Activated CD8-positive, alpha-beta T cell treated with anti-CD3 and anti-CD28 coated beads, Interleukin-2, amount 10 ng/mL, durations not matched to agents 7 days and 5 days (primary cell): Measurements from ENCODE around the gene KCNK4. TPM values are rescaled to one million over a fixed set of nuclear protein-coding genes. Genes with fewer than 3 reads are reported as not detected.

Experiments
- ATAC-seq: fragments of 150-1000 bp; cut with Tn5 transposase; one replicate; pipeline ENCODE4 v1.10.0; 2021; ENCODE audit warnings: moderate library complexity
- CTCF ChIA-PET: fragments of 350-600 bp; sonication (Branson Sonifier 250); formaldehyde crosslinking; loops from one replicate; lab custom pipeline; 2021; ENCODE audit warnings: antibody characterized with exemption; lab: Charles Lee
- POLR2A ChIA-PET: fragments of 350-600 bp; sonication (Branson Sonifier 250); formaldehyde crosslinking; loops from one replicate; lab custom pipeline; 2021; ENCODE audit warnings: antibody characterized with exemption; lab: Charles Lee
- DNase-seq: peaks from one replicate; pipeline ENCODE4 v3.0.0-alpha.2; 2020
- H3K27ac Mint-ChIP-seq: one replicate; pipeline ENCODE4 v1.8.0; 2021; ENCODE audit warnings: mild to moderate bottlenecking, mixed read lengths
- H3K27me3 Mint-ChIP-seq: one replicate; pipeline ENCODE4 v1.8.0; 2021; ENCODE audit warnings: low read depth, mixed read lengths
- H3K36me3 Mint-ChIP-seq: one replicate; pipeline ENCODE4 v1.8.0; 2021; ENCODE audit warnings: low read depth, mixed read lengths
- H3K4me1 Mint-ChIP-seq: one replicate; pipeline ENCODE4 v1.8.0; 2021; ENCODE audit warnings: low read depth, mixed read lengths
- H3K4me3 Mint-ChIP-seq: one replicate; pipeline ENCODE4 v1.8.0; 2021; ENCODE audit warnings: mild to moderate bottlenecking, mixed read lengths
- H3K9me3 Mint-ChIP-seq: one replicate; pipeline ENCODE4 v1.8.0; 2022; ENCODE audit warnings: mixed read lengths; ENCODE audit not compliant: insufficient read depth
- total RNA-seq, 2 experiments: library from RNA; stranded (reverse); gene quantifications; one replicate each; pipeline ENCODE4 v1.2.3, GENCODE V29; 2021

KCNK4 gene
- total RNA-seq, 2 experiments from 2014 or later, result not detected

GRCh38 chr11:64253481-64253880 is 37.6 kb upstream of the KCNK4 start:
- POLR2A ChIA-PET, result interaction anchor here (0.7 kb wide), 1 partner anchor 15 kb away, joined by 3 read pairs; no protein-coding TSS in a partner anchor
- H3K27ac Mint-ChIP-seq, result no peak overlapping the region

GRCh38 chr11:64254326-64254725 is 36.8 kb upstream of the KCNK4 start:
- Mint-ChIP-seq H3K36me3 (peaks cover 8% of the 10 kb centered on the region), H3K27me3 (no peaks in the 10 kb centered on the region), H3K9me3 (no peaks in the 10 kb centered on the region), H3K4me3 (no peak overlapping the region), H3K4me1 (peaks cover 36% of the 10 kb centered on the region), H3K27ac (no peak overlapping the region)
- no peak for DNase-seq
- ChIA-PET POLR2A (interaction anchor here (0.7 to 1.2 kb wide), 2 partner anchors 15 kb away, joined by 3 to 5 read pairs; no protein-coding TSS in a partner anchor), CTCF (interaction anchor here (1.5 to 1.9 kb wide), 2 partner anchors 10 to 28 kb away, joined by 3 to 4 read pairs; no protein-coding TSS in a partner anchor)
- no peak for ATAC-seq

More at GRCh38 chr11:64253481-64253880, 37.6 kb upstream of the KCNK4 start:
- Mint-ChIP-seq H3K4me1 (peaks cover 33% of the 10 kb centered on the region), H3K27me3 (no peaks in the 10 kb centered on the region), H3K36me3 (peaks cover 7% of the 10 kb centered on the region), H3K9me3 (no peaks in the 10 kb centered on the region), H3K4me3 (peak overlapping the region; percentile 18)
- ATAC-seq (no peak), DNase-seq (no peak)
- CTCF ChIA-PET, result interaction anchor here (1.5 to 1.9 kb wide), 2 partner anchors 9 to 29 kb away, joined by 3 to 4 read pairs; no protein-coding TSS in a partner anchor

- H3K9me3 Mint-ChIP-seq, result no peaks in the 10 kb centered on the region
- H3K4me3 Mint-ChIP-seq, result no peak overlapping the region
- peaks cover 15% of the 10 kb centered on the region for H3K36me3 Mint-ChIP-seq
- no peak for DNase-seq
- no peaks in the 10 kb centered on the region for H3K27me3 Mint-ChIP-seq
- no peak for ATAC-seq
- POLR2A ChIA-PET, result interaction anchor here (0.7 to 1.2 kb wide), 3 partner anchors 14 to 29 kb away, joined by 3 to 5 read pairs (median 3); partner anchors contain the start of genes NUDT22 and TRPT1
- H3K27ac Mint-ChIP-seq, result no peak overlapping the region
- CTCF ChIA-PET, result interaction anchor here (0.6 to 1.9 kb wide), 4 partner anchors 9 to 27 kb away, joined by 3 to 4 read pairs (median 4); partner anchors contain the start of gene PPP1R14B
- H3K4me1 Mint-ChIP-seq, result peaks cover 35% of the 10 kb centered on the region
These were observed 35.7 kb upstream of the KCNK4 start for GRCh38 chr11:64255135-64256128.

- Mint-ChIP-seq H3K4me1 (peaks cover 28% of the 10 kb centered on the region), H3K4me3 (no peak overlapping the region), H3K27me3 (no peaks in the 10 kb centered on the region), H3K36me3 (peaks cover 15% of the 10 kb centered on the region), H3K27ac (no peak overlapping the region), H3K9me3 (no peaks in the 10 kb centered on the region)
- ChIA-PET POLR2A (interaction anchor here (0.7 to 1.0 kb wide), 2 partner anchors 13 to 30 kb away, joined by 3 to 4 read pairs; partner anchors contain the start of genes NUDT22 and TRPT1), CTCF (interaction anchor here (1.3 kb wide), 1 partner anchor 13 kb away, joined by 4 read pairs; no protein-coding TSS in a partner anchor)
- ATAC-seq (no peak), DNase-seq (no peak)
These were observed 34.8 kb upstream of the KCNK4 start for GRCh38 chr11:64256300-64256699.

GRCh38 chr11:64258356-64258755 is 32.7 kb upstream of the KCNK4 start:
- CTCF ChIA-PET, result interaction anchor here (1.2 kb wide), 1 partner anchor 12 kb away, joined by 4 read pairs; no protein-coding TSS in a partner anchor
- H3K4me3 Mint-ChIP-seq, result no peak overlapping the region
- H3K4me1 Mint-ChIP-seq, result peaks cover 15% of the 10 kb centered on the region
- no peaks in the 10 kb centered on the region for H3K27me3 Mint-ChIP-seq
- ATAC-seq, result no peak
- no peak overlapping the region for H3K27ac Mint-ChIP-seq
- peaks cover 21% of the 10 kb centered on the region for H3K36me3 Mint-ChIP-seq
- no peak for DNase-seq
- no peaks in the 10 kb centered on the region for H3K9me3 Mint-ChIP-seq
- POLR2A ChIA-PET, result interaction anchor here (0.6 to 1.5 kb wide), 3 partner anchors 11 to 34 kb away, joined by 3 to 8 read pairs (median 3); no protein-coding TSS in a partner anchor

- no peak overlapping the region for H3K4me3 Mint-ChIP-seq
- H3K4me1 Mint-ChIP-seq, result peaks cover 8% of the 10 kb centered on the region
- H3K9me3 Mint-ChIP-seq, result no peaks in the 10 kb centered on the region
- H3K27me3 Mint-ChIP-seq, result no peaks in the 10 kb centered on the region
- POLR2A ChIA-PET, result interaction anchor here (1.2 to 1.5 kb wide), 2 partner anchors 10 to 14 kb away, joined by 4 to 8 read pairs; no protein-coding TSS in a partner anchor
- H3K27ac Mint-ChIP-seq, result no peak overlapping the region
- peaks cover 21% of the 10 kb centered on the region for H3K36me3 Mint-ChIP-seq
- DNase-seq (no peak), ATAC-seq (no peak)
- CTCF ChIA-PET, result no interaction called here
These were observed 32.1 kb upstream of the KCNK4 start for GRCh38 chr11:64258946-64259532.

- CTCF ChIA-PET, result no interaction called here
- Mint-ChIP-seq H3K27me3 (no peaks in the 10 kb centered on the region), H3K9me3 (no peaks in the 10 kb centered on the region), H3K27ac (no peak overlapping the region), H3K36me3 (peaks cover 23% of the 10 kb centered on the region), H3K4me3 (no peak overlapping the region), H3K4me1 (peaks cover 7% of the 10 kb centered on the region)
- POLR2A ChIA-PET, result interaction anchor here (1.2 to 1.5 kb wide), 2 partner anchors 9 to 15 kb away, joined by 4 to 8 read pairs; no protein-coding TSS in a partner anchor
- DNase-seq (no peak), ATAC-seq (no peak)
These were observed 31.5 kb upstream of the KCNK4 start for GRCh38 chr11:64259533-64260067.

GRCh38 chr11:64260147-64260708 is 30.9 kb upstream of the KCNK4 start:
- ChIA-PET CTCF (no interaction called here), POLR2A (no interaction called here)
- H3K27ac Mint-ChIP-seq, result no peak overlapping the region
- no peak overlapping the region for H3K4me3 Mint-ChIP-seq
- H3K27me3 Mint-ChIP-seq, result no peaks in the 10 kb centered on the region
- ATAC-seq (no peak), DNase-seq (no peak)
- peaks cover 23% of the 10 kb centered on the region for H3K36me3 Mint-ChIP-seq
- peaks cover 7% of the 10 kb centered on the region for H3K4me1 Mint-ChIP-seq
- no peaks in the 10 kb centered on the region for H3K9me3 Mint-ChIP-seq

GRCh38 chr11:64261556-64262080 is 29.5 kb upstream of the KCNK4 start:
- no peaks in the 10 kb centered on the region for H3K9me3 Mint-ChIP-seq
- ChIA-PET POLR2A (interaction anchor here (0.8 to 1.5 kb wide), 3 partner anchors 10 to 38 kb away, joined by 3 read pairs; partner anchors contain the start of gene PPP1R14B), CTCF (interaction anchor here (0.7 to 2.5 kb wide), 3 partner anchors 10 to 583 kb away, joined by 3 to 10 read pairs (median 3); partner anchors contain the start of genes PLCB3 and PPP1R14B)
- H3K4me1 Mint-ChIP-seq, result peaks cover 7% of the 10 kb centered on the region
- no peak for ATAC-seq
- H3K27ac Mint-ChIP-seq, result no peak overlapping the region
- DNase-seq, result no peak
- no peaks in the 10 kb centered on the region for H3K27me3 Mint-ChIP-seq
- peaks cover 20% of the 10 kb centered on the region for H3K36me3 Mint-ChIP-seq
- no peak overlapping the region for H3K4me3 Mint-ChIP-seq

- DNase-seq (no peak), ATAC-seq (no peak)
- ChIA-PET CTCF (interaction anchor here (0.8 to 2.5 kb wide), 2 partner anchors 11 to 16 kb away, joined by 3 to 10 read pairs; partner anchors contain the start of genes PLCB3 and PPP1R14B), POLR2A (interaction anchor here (0.7 to 1.3 kb wide), 2 partner anchors 56 to 76 kb away, joined by 3 to 4 read pairs; partner anchors contain the start of gene FERMT3)
- Mint-ChIP-seq H3K4me1 (peaks cover 9% of the 10 kb centered on the region), H3K27ac (no peak overlapping the region), H3K27me3 (no peaks in the 10 kb centered on the region), H3K4me3 (no peak overlapping the region), H3K9me3 (no peaks in the 10 kb centered on the region), H3K36me3 (peaks cover 19% of the 10 kb centered on the region)
These were observed 28.7 kb upstream of the KCNK4 start for GRCh38 chr11:64262271-64263002.
